GM18873 (cell line): ENCODE data around the gene MMEL1.

Source experiments
- ATAC-seq: cut with Tn5 transposase; IDR thresholded peaks from one replicate; pipeline ENCODE4 v1.9.1; 2021; ENCODE audit warnings: mild to moderate bottlenecking, moderate library complexity, moderate number of reproducible peaks; ENCODE audit not compliant: unreplicated experiment, low FRiP score

Gene MMEL1

GRCh38 chr1:2547210-2548067, 85.4 kb downstream of the MMEL1 start:
- ATAC-seq, result no peak

GRCh38 chr1:2546515-2547209, 86.2 kb downstream of the MMEL1 start:
- ATAC-seq, result no peak

GRCh38 chr1:2545754-2546514, 86.9 kb downstream of the MMEL1 start:
- ATAC-seq, result no peak

GRCh38 chr1:2544875-2545640, 87.8 kb downstream of the MMEL1 start:
- no peak for ATAC-seq

- ATAC-seq, result no peak
Measured at GRCh38 chr1:2544093-2544874, 88.5 kb downstream of the MMEL1 start.

GRCh38 chr1:2543543-2544092, 89.2 kb downstream of the MMEL1 start:
- ATAC-seq, result no peak

GRCh38 chr1:2542246-2542915, 90.4 kb downstream of the MMEL1 start:
- ATAC-seq, result no peak

- ATAC-seq, result no peak
Measured at GRCh38 chr1:2541619-2542245, 91.1 kb downstream of the MMEL1 start.

- no peak for ATAC-seq
Measured at GRCh38 chr1:2540816-2541492, 91.9 kb downstream of the MMEL1 start.
